OCI-LY1 (cell line): ENCODE data around the gene TMED6.

ENCODE experiments used
- H2AFZ ChIP-seq: fragments of 200-600 bp; sonication (generic), shearing (Covaris generic); 2 replicates; pipeline ENCODE4 v1.6.0; 2014; ENCODE audit warnings: antibody characterized with exemption, mild to moderate bottlenecking, low read length
- H3F3A ChIP-seq: fragments of 200-600 bp; sonication (generic), shearing (Covaris generic); 2 replicates; pipeline ENCODE4 v1.6.0; 2014; ENCODE audit warnings: mild to moderate bottlenecking, antibody characterized with exemption, low read length, moderate library complexity; ENCODE audit not compliant: insufficient read depth
- H3K27ac ChIP-seq: fragments of 200-600 bp; sonication (generic); 2 replicates; pipeline ENCODE4 v1.5.1; 2014; ENCODE audit warnings: low read length, mixed run types, mild to moderate bottlenecking, low read depth; ENCODE audit not compliant: poor library complexity, severe bottlenecking
- H3K27me3 ChIP-seq: fragments of 200-600 bp; sonication (generic); 2 replicates; pipeline ENCODE4 v1.6.0; 2014; ENCODE audit warnings: antibody characterized with exemption, mild to moderate bottlenecking, low read length, moderate library complexity; ENCODE audit not compliant: insufficient read depth
- H3K36me3 ChIP-seq: fragments of 200-600 bp; sonication (generic); 2 replicates; pipeline ENCODE4 v1.6.1; 2014; ENCODE audit warnings: mild to moderate bottlenecking, antibody characterized with exemption, low read length, moderate library complexity, mixed read lengths; ENCODE audit not compliant: insufficient read depth
- H3K4me1 ChIP-seq: fragments of 200-600 bp; sonication (generic); 2 replicates; pipeline ENCODE4 v1.5.1; 2014; ENCODE audit warnings: mild to moderate bottlenecking, low read length, moderate library complexity; ENCODE audit not compliant: insufficient read depth, severe bottlenecking
- H3K4me2 ChIP-seq: fragments of 200-600 bp; sonication (generic), shearing (Covaris generic); 2 replicates; pipeline ENCODE4 v1.6.1; 2014; ENCODE audit warnings: low read length
- H3K4me3 ChIP-seq: fragments of 200-600 bp; sonication (generic); 2 replicates; pipeline ENCODE4 v1.5.1; 2014; ENCODE audit warnings: low read length, low read depth, mild to moderate bottlenecking, mixed read lengths; ENCODE audit not compliant: poor library complexity, severe bottlenecking
- H3K79me2 ChIP-seq: fragments of 200-600 bp; shearing (Covaris generic); 2 replicates; pipeline ENCODE4 v1.6.1; 2016; ENCODE audit warnings: mixed run types, low read length, mixed read lengths; ENCODE audit not compliant: insufficient read depth
- H3K9ac ChIP-seq: fragments of 200-600 bp; sonication (generic), shearing (Covaris generic); 2 replicates; pipeline ENCODE4 v1.6.1; 2014; ENCODE audit warnings: mild to moderate bottlenecking, low read length, mixed read lengths
- H3K9me2 ChIP-seq: fragments of 200-600 bp; sonication (generic), shearing (Covaris generic); 2 replicates; pipeline ENCODE4 v1.6.1; 2014; ENCODE audit warnings: low read depth, mild to moderate bottlenecking, low read length, mixed read lengths
- H3K9me3 ChIP-seq: fragments of 200-600 bp; shearing (Covaris generic); 2 replicates; pipeline ENCODE4 v1.6.1; 2014; ENCODE audit warnings: low read length, mixed read lengths
- H4K20me1 ChIP-seq: fragments of 200-600 bp; sonication (generic), shearing (Covaris generic); 2 replicates; pipeline ENCODE4 v1.6.0; 2016; ENCODE audit warnings: mild to moderate bottlenecking, low read length; ENCODE audit not compliant: insufficient read depth
- EZH2 ChIP-seq: fragments of 200-600 bp; sonication (generic), shearing (Covaris generic); IDR thresholded peaks from 2 replicates; pipeline ENCODE4 v1.8.0; 2017; ENCODE audit warnings: borderline replicate concordance, mixed run types, mild to moderate bottlenecking, antibody characterized with exemption, low read length, moderate library complexity, mixed read lengths
- TF ChIP-seq, protein P1 (sequence below): fragments of 200-600 bp; sonication (generic), shearing (Covaris generic); IDR thresholded peaks from 2 replicates; pipeline ENCODE4 v1.5.1; 2017; ENCODE audit warnings: mild to moderate bottlenecking, antibody characterized with exemption, low read length, moderate library complexity, mixed read lengths

The TMED6 gene

GRCh38 chr16:69325784-69326171 lies 25.8 kb downstream of the TMED6 start:
- Histone ChIP-seq H3K4me2 (peak overlapping the region; percentile 82; the same call in 1 of the 2 replicates), H3K4me3 (peak overlapping the region; percentile 84), H3K9me3 (no peaks in the 10 kb centered on the region), H3F3A (no peaks in the 10 kb centered on the region), H3K27me3 (no peaks in the 10 kb centered on the region), H3K9ac (no peak overlapping the region; the same call in 1 of the 2 replicates), H4K20me1 (no peaks in the 10 kb centered on the region), H3K27ac (no peak overlapping the region), H3K4me1 (peaks cover 39% of the 10 kb centered on the region), H3K79me2 (peaks cover 45% of the 10 kb centered on the region), H3K36me3 (peaks cover 78% of the 10 kb centered on the region), H2AFZ (no peak overlapping the region), H3K9me2 (no peaks in the 10 kb centered on the region)
- no peak for TF ChIP-seq EZH2

DNA sequence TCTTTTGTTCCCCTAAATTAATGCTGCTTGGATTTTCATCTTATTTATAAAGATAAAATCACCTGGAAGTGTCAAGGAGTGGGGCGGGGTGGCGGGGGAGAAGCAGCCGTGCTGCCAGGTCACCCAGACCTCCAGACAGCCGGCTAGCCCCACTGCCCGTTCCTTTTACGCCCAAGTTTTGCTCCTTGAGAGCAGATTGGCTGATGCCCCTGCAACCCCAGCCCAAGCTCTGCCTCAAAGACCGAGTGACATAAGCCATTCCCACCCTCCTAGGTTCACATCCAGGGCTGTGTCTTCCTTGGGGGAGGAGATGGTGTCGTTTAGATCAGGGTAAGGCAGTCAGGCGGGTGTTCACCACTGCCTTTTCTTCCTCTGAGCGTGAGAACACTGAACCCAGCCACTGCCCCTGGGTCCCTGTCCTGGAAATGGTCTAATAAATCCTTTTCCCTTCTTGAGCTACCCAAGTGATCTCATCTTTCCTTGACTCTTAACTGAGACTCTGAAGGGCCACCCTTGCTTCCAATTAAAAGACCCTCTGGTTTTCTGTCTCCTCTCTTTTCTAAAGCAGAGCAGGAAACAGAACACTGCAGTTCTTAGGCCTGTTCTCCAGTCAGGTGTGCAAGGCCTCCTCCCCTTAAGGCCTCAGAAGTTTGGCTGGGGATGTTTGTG lies 26.9 kb downstream of the TMED6 start:
- H3K4me2 ChIP-seq: no peak overlapping the region
- H3K4me1 ChIP-seq: peaks cover 39% of the 10 kb centered on the region
- H3K4me3 ChIP-seq: no peak overlapping the region
- H3K9ac ChIP-seq: no peak overlapping the region
- peaks cover 88% of the 10 kb centered on the region for H3K36me3 ChIP-seq
- H4K20me1 ChIP-seq: no peaks in the 10 kb centered on the region
- peaks cover 44% of the 10 kb centered on the region for H3K79me2 ChIP-seq
- H3F3A ChIP-seq: no peaks in the 10 kb centered on the region
- H3K9me3 ChIP-seq: no peaks in the 10 kb centered on the region
- no peak overlapping the region for H3K27ac ChIP-seq
- TF ChIP-seq, protein P1, sequence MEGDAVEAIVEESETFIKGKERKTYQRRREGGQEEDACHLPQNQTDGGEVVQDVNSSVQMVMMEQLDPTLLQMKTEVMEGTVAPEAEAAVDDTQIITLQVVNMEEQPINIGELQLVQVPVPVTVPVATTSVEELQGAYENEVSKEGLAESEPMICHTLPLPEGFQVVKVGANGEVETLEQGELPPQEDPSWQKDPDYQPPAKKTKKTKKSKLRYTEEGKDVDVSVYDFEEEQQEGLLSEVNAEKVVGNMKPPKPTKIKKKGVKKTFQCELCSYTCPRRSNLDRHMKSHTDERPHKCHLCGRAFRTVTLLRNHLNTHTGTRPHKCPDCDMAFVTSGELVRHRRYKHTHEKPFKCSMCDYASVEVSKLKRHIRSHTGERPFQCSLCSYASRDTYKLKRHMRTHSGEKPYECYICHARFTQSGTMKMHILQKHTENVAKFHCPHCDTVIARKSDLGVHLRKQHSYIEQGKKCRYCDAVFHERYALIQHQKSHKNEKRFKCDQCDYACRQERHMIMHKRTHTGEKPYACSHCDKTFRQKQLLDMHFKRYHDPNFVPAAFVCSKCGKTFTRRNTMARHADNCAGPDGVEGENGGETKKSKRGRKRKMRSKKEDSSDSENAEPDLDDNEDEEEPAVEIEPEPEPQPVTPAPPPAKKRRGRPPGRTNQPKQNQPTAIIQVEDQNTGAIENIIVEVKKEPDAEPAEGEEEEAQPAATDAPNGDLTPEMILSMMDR: no peak
- TF ChIP-seq EZH2: no peak
- H3K27me3 ChIP-seq: no peaks in the 10 kb centered on the region
- no peaks in the 10 kb centered on the region for H3K9me2 ChIP-seq
- H2AFZ ChIP-seq: no peak overlapping the region

DNA sequence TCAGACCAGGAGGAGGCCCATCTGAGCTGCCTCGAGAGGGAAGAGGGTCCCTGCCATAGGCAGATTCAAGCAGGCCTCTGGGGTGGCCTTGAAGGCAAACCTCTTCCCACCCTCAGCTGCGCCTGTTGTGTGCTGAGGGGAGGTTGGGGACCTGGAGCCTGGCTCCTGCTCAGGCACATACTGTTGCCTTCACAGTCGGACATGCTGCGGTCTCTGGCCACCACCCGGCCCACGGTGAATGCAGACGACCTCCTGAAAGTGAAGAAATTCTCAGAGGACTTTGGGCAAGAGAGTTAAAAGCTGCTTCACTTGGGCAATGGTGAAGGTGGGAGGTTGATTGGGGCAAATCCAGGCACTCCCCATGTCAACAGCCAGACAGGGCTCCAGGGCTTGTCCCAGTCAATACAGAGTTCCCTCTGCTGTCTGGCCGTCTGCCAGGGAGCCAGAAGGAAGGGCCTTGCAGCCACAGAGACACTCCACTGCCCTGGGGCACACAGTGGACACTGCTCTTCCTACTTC lies 27.5 kb downstream of the TMED6 start:
- no peak overlapping the region for H3K9ac ChIP-seq
- no peaks in the 10 kb centered on the region for H3K9me3 ChIP-seq
- H3K27me3 ChIP-seq: no peaks in the 10 kb centered on the region
- H4K20me1 ChIP-seq: no peaks in the 10 kb centered on the region
- H3K4me3 ChIP-seq: no peak overlapping the region
- H2AFZ ChIP-seq: no peak overlapping the region
- no peaks in the 10 kb centered on the region for H3K9me2 ChIP-seq
- H3F3A ChIP-seq: no peaks in the 10 kb centered on the region
- H3K4me1 ChIP-seq: peaks cover 34% of the 10 kb centered on the region
- TF ChIP-seq, protein P1: no peak
- no peak for TF ChIP-seq EZH2
- H3K27ac ChIP-seq: no peak overlapping the region
- H3K79me2 ChIP-seq: peaks cover 38% of the 10 kb centered on the region
- peaks cover 95% of the 10 kb centered on the region for H3K36me3 ChIP-seq
- H3K4me2 ChIP-seq: no peak overlapping the region

- no peak overlapping the region for H3K4me2 ChIP-seq
- peaks cover 31% of the 10 kb centered on the region for H3K79me2 ChIP-seq
- H3K9ac ChIP-seq: no peak overlapping the region
- no peak overlapping the region for H3K27ac ChIP-seq
- peaks cover 27% of the 10 kb centered on the region for H3K4me1 ChIP-seq
- no peaks in the 10 kb centered on the region for H3K27me3 ChIP-seq
- H3K9me2 ChIP-seq: no peaks in the 10 kb centered on the region
- H3K9me3 ChIP-seq: no peaks in the 10 kb centered on the region
- no peak overlapping the region for H2AFZ ChIP-seq
- no peaks in the 10 kb centered on the region for H3F3A ChIP-seq
- TF ChIP-seq, protein P1: no peak
- no peak for TF ChIP-seq EZH2
- no peak overlapping the region for H3K4me3 ChIP-seq
- peaks cover 96% of the 10 kb centered on the region for H3K36me3 ChIP-seq
- H4K20me1 ChIP-seq: no peaks in the 10 kb centered on the region
Observed at GRCh38 chr16:69323415-69323814, 28.2 kb downstream of the TMED6 start.
